Germinal center (tissue), 1 donor: ENCODE data around the gene ADGRG7.

Experiments
- DNase-seq: peaks from one replicate; pipeline ENCODE4 v3.0.0; 2012; ENCODE audit warnings: mixed read lengths, low spot score

ADGRG7 gene

GRCh38 chr3:100602506-100603444 lies 6.6 kb upstream of the ADGRG7 start:
- DNase-seq = peak; percentile 36

DNA sequence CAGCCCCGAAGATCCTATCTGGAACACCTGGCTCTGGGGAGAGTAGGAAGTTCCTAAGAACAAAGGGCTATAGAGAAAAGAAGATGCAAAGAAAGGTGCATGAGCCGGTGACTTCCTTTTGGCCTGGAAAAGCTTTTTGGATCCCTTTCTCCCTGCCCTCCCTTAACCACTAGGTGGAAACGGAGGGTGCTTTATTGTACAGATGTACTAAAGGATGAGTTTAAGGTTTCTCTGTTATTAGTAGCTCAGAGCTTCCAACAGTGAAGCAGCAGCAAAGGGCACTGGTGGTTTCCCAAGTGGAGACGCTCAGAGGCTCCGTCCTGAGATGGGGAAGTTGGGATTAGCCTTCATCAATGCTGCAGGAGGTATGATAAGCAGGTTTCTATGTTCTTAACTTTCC lies 5.9 kb upstream of the ADGRG7 start:
- no peak for DNase-seq

GRCh38 chr3:100605358-100605757 lies 4.0 kb upstream of the ADGRG7 start:
- no peak for DNase-seq

DNA sequence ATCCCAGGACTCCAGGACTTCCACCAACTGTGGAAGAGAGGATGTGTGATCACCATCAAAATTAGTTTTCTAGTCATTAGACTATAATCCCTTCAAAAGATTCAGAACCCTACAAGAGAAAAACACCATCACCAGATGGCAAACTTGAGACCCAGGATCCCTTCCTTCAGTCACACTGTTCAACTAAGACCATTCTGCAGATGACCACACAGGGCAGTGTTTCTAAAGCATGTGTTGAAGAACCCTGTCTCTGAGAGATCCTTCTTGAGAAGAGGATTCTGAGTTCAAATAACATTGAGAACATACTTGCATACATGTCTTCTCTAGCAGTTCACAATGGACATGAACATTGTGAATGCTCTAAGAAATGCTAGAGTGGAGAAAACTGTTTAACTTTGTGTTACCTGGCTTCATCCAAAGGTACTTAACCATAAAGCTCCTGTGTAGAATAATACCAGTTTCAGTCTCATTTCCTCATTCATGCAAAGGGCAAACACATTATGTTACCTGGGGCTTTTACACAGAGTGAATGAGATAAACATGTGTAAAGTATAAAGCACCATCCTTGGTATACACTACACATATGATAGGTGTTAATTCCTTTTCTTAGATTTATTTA lies 2.4 kb upstream of the ADGRG7 start:
- no peak for DNase-seq

GRCh38 chr3:100609963-100610362 lies 562 bp downstream of the ADGRG7 start:
- DNase-seq = no peak

DNA sequence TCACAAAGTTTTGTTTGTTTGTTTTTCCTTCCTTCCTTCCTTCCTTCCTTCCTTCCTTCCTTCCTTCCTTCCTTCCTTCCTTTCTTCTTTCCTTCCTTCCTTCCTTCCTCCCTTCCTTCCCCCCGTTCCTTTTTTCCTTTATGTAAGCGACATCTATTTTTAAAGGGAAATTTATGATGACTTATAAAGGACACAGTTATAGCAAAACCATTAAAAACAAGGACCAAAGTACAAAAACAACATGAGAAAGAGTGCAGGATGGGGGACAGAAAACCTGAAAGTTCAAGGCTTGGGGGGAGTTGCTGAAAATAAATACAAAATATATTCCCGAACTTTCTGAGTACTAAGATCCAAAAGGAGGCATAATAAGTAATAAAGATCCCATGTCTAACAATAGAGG lies 1.8 kb downstream of the ADGRG7 start:
- DNase-seq = no peak

- no peak for DNase-seq
These were observed 4.5 kb downstream of the ADGRG7 start for GRCh38 chr3:100613721-100614390.

DNA sequence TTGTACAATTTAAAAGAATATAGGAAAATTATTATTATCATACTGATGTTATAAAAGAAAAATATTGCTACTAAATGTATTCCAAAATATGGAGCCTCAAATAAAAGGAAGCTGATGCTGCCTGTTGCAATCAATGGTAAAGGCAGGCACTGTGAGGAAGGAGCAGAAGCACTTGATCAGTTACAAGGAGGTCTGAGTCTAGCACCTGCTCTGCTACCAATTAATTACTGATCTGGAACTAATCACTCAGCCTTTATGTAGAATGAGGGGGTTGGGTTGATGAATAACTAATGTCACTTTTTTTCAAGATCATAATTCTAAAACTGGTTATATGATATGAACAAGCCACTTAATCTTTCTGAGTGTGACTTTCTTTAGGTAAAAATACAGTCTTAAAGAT lies 5.5 kb downstream of the ADGRG7 start:
- DNase-seq = no peak

DNA sequence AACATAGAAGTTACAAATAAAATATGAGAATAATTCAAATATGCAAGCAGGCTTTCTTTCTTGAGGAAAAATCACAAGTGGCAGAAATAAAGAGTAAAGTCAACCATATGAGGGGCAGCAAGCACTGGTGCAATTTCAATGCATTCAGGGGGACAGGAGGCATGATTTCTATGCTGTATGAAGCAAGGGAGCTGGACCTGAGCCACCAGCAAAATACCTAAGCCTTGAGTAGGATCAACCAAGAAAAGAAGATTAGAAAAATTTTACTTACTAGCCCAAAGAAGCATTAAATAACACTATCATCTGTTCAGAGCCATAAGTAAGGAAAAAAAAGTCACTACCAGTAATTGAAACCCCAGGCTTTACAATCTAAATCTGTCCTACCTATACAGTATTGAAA lies 6.3 kb downstream of the ADGRG7 start:
- no peak for DNase-seq

DNA sequence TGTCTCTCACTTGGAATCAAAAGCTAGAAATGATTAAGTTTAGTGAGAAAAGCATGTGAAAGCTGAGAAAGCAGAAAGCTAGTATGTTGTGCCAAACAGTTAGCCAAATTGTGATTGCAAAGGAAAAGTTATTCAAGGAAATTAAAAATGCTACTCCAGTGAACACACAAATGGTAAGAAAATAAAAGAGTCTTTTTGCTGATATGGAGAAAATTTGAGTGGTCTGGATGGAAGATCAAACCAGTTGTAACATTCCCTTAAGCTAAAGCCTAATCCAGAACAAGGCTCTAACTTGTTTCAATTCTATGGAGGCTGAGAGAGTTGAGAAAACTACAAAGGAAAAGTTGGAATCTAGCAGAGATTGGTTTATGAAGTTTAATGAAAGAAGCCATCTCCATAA lies 11.8 kb downstream of the ADGRG7 start:
- no peak for DNase-seq

DNA sequence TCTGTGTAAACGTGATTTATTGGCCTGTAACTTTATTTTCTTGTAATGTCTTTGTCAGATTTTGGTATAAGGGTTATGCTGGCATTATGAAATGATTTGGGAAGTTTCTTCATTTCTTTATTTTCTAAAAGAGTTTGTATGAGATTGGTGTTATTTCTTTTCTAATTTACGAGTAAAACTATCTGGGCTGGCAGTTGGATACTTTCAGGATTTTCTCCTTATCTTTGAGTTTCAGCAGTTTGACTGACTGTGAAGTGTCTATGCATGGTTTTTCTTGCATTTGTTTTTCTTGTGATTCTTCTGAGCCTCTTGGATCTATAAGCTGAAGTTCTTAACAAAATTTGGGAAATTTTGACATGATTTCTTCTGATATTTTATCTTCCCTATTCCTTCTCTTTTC lies 18.1 kb downstream of the ADGRG7 start:
- DNase-seq = no peak

DNA sequence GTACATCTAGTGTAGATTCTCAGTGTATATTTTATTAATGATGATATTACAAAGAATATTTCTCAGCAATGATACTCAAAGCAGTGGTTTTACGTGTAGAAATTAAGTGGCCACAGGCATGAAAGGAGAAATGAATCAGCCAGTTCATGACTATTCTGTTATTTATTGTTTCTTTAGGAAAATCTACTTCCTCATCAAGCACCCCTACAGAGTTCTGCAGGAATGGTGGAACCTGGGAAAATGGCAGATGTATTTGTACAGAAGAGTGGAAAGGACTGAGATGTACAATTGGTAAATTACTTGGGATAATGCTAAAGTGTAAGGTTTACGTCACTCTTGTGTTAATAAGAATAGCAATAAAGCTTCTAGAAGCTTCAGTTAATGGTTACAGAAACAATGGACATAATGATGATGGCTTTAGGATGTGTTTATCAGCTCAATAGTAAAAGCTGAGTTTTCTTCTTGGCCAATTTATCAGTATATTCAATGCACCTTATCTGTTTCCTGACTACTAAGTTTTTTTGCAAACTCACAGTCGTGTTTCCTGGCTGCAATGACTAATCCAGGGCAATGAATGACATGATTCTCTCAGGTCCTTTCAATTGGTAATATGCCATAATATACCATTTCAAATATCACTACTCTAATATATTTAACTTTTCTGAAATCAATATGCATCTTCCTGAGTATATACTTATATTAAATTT lies 20.2 kb downstream of the ADGRG7 start:
- DNase-seq = no peak

DNA sequence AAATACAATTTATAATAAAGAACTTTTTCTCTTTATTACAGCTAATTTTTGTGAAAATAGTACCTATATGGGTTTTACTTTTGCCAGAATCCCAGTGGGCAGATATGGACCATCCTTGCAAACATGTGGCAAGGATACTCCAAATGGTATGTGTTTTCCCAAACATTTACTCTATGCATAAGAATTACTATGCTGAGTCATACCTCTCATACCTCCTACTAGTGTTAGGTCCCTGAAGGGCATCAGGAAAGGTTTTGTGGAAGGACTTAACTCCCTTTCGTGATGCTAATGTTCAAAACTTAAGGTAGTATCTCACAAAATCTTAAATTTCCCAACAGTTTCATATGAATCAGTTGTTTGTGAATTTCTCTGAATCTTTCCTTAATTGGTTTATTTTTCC lies 21.3 kb downstream of the ADGRG7 start:
- DNase-seq = no peak

DNA sequence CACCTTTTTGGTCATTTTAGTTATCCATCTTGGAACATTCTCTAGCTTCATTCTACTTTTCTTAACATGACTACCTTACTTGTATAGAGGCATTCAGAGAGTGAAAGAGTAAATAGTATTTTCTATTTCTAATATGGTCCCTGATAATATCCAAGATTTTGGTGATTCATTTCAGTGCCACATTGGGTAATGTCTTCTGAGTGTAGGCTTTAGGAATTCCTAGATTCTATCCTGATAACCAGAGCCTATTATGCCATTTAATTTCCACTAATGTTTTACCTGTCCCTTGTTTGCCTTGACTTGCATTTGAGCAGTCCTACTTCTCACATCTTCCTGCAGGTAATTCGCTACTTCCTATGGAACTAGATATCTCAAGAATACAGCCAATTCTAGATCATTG lies 21.8 kb downstream of the ADGRG7 start:
- DNase-seq = no peak

- no peak for DNase-seq
These were observed 25.3 kb downstream of the ADGRG7 start for GRCh38 chr3:100634493-100635272.

GRCh38 chr3:100635273-100635701 lies 25.9 kb downstream of the ADGRG7 start:
- no peak for DNase-seq

DNA sequence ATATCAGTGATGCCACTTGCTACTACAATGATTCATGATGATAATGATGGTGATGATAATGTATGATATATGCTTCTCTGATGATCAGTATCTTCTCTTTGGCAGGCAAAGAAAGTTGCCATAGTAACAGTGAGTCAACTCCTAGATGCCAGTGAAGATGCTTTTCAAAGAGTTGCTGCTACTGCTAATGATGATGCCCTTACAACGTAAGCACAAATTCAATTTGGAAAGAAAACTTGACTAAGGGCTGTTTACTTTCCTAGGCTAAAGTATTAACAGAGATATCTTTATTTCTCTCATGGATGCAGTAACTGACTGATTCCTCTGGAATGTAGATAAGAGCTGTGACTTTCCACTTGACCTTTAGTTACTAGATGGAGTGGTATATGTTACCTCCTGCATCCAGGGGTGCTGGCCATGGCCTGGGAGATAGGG lies 27.8 kb downstream of the ADGRG7 start:
- DNase-seq = no peak

GRCh38 chr3:100640633-100641032 lies 31.2 kb downstream of the ADGRG7 start:
- DNase-seq = no peak

DNA sequence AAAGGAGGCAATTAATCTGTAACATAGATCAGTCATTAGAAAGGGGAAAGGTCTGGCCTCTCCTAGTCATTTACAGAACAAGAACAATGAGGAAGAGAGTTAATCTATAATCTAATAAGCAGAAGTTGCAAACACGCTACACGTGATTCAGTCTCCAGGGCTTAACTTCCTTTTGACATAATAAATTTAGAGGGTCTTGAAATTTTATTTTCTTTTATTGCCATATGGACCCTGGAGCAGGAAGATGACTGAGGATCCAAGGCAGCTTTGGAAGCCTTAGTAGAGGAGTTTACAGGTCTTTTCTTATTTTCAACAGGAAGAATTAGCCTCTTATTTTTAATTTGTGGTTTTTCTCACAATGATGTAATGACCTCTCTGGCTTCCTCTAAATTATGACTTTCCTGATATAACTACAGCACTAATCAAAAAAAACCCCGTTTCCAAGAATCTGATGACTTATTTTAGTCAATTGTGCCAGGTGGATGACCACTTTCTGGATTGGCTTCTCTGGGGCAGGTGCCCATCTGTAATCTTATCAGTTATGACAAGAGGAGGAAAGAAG lies 32.2 kb downstream of the ADGRG7 start:
- DNase-seq = no peak

- DNase-seq = no peak
These were observed 36.5 kb downstream of the ADGRG7 start for GRCh38 chr3:100645913-100646312.

DNA sequence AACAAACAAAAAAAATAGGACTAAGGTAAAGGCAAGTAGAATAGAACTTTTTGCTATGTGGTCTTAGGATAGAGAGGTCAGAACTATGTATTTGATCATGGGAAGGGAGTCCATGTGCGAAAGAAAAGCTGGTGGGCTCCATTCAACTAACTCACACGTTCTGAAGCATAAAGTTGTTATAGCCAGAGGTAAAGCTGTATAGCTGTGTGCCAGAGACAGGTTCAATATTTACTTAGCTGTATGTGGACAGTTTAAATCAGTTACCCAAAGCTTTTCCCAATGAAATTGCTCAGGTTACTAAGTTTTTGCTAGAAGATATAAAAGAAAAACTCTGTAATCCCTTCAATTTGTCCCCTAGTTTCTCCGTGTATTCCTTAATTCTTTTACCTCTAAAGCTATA lies 37.8 kb downstream of the ADGRG7 start:
- no peak for DNase-seq
